BE2C (cell line): Measurements from ENCODE around the gene KCTD19.

Source experiments
- DNase-seq: peaks from one replicate; pipeline ENCODE4 v3.0.0-alpha.2; 2020
- H3K27me3 ChIP-seq: fragments of 250-450 bp; sonication (Bioruptor Pico); 2 replicates; pipeline ENCODE4 v1.5.1; 2020; ENCODE audit warnings: mild to moderate bottlenecking
- H3K36me3 ChIP-seq: fragments of 250-450 bp; sonication (Bioruptor Pico); 2 replicates; pipeline ENCODE4 v1.5.1; 2020; ENCODE audit warnings: mild to moderate bottlenecking
- H3K4me1 ChIP-seq: fragments of 250-450 bp; sonication (Bioruptor Pico); 2 replicates; pipeline ENCODE4 v1.5.1; 2020
- H3K4me3 ChIP-seq: 2 replicates; pipeline ENCODE4 v1.5.1; 2011; ENCODE audit warnings: low read depth, low read length
- H3K9me3 ChIP-seq: fragments of 250-450 bp; sonication (Bioruptor Pico); 2 replicates; pipeline ENCODE4 v1.5.1; 2020
- TF ChIP-seq, protein P1 (sequence below): IDR thresholded peaks from 2 replicates; pipeline ENCODE4 v1.5.1; 2012; ENCODE audit warnings: mild to moderate bottlenecking, low read depth, low read length

The KCTD19 gene

DNA sequence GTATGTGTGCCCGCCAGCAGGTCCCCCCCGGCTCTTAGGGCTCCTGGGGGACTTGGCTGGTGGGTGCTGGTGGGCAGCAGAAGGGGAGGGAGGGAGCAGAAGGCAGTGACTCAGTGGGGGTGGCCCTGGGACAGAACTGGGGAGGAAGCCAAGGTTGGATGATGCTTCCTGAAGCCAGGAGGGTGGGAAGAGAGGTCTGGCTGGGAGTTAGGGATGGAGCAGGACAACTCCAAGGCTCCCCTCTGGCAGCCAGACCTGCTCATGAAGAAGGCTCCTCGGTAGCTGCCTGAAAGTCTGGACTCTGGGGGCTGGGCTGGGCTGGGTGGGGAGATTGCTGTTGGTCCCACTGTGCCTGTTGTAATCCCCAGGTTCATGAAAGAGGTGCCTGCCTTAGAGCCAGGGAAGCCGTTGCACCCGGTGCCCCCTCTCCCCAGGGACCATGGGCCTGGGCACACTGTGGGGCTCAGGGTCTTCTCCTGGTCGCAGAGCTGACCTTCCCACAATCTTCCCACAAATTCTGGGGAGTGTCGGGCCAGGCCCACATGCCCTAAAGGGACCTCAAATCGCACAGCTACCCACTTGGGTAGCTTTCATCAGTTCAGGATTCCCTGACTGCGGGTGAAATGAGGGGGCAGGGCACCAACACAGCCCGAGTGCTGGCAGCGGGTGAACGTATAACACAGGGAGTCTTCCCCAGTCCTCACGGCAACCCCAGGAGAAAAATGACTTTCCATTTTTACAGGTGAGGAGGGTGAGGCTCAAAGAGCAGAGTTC, 48.4 kb downstream of the KCTD19 start:
- DNase-seq = no peak
- peak overlapping the region; percentile 59 for H3K4me3 ChIP-seq
- TF ChIP-seq, protein P1, sequence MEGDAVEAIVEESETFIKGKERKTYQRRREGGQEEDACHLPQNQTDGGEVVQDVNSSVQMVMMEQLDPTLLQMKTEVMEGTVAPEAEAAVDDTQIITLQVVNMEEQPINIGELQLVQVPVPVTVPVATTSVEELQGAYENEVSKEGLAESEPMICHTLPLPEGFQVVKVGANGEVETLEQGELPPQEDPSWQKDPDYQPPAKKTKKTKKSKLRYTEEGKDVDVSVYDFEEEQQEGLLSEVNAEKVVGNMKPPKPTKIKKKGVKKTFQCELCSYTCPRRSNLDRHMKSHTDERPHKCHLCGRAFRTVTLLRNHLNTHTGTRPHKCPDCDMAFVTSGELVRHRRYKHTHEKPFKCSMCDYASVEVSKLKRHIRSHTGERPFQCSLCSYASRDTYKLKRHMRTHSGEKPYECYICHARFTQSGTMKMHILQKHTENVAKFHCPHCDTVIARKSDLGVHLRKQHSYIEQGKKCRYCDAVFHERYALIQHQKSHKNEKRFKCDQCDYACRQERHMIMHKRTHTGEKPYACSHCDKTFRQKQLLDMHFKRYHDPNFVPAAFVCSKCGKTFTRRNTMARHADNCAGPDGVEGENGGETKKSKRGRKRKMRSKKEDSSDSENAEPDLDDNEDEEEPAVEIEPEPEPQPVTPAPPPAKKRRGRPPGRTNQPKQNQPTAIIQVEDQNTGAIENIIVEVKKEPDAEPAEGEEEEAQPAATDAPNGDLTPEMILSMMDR = no peak
- no peaks in the 10 kb centered on the region for H3K27me3 ChIP-seq
- H3K4me1 ChIP-seq = no peaks in the 10 kb centered on the region
- H3K9me3 ChIP-seq = no peaks in the 10 kb centered on the region
- no peaks in the 10 kb centered on the region; the same call in 1 of the 2 replicates for H3K36me3 ChIP-seq

- Histone ChIP-seq H3K4me1 (no peaks in the 10 kb centered on the region), H3K27me3 (no peaks in the 10 kb centered on the region), H3K36me3 (no peaks in the 10 kb centered on the region; the same call in 1 of the 2 replicates), H3K4me3 (no peak overlapping the region), H3K9me3 (no peaks in the 10 kb centered on the region)
- DNase-seq = no peak
- TF ChIP-seq, protein P1 = no peak
Observed at GRCh38 chr16:67277294-67277998, 49.1 kb downstream of the KCTD19 start.

GRCh38 chr16:67275321-67275720, 51.2 kb downstream of the KCTD19 start:
- H3K36me3 ChIP-seq = no peaks in the 10 kb centered on the region; the same call in 1 of the 2 replicates
- TF ChIP-seq, protein P1 = no peak
- H3K27me3 ChIP-seq = no peaks in the 10 kb centered on the region
- no peak for DNase-seq
- H3K4me1 ChIP-seq = no peaks in the 10 kb centered on the region
- no peaks in the 10 kb centered on the region for H3K9me3 ChIP-seq
- H3K4me3 ChIP-seq = no peak overlapping the region

GRCh38 chr16:67271446-67271845, 55.1 kb downstream of the KCTD19 start:
- no peak for DNase-seq
- H3K4me1 ChIP-seq = no peaks in the 10 kb centered on the region
- TF ChIP-seq, protein P1 = no peak
- H3K36me3 ChIP-seq = no peaks in the 10 kb centered on the region
- H3K27me3 ChIP-seq = peaks cover 3% of the 10 kb centered on the region; the same call in 1 of the 2 replicates
- no peaks in the 10 kb centered on the region for H3K9me3 ChIP-seq
- no peak overlapping the region for H3K4me3 ChIP-seq

- no peak for DNase-seq
- no peaks in the 10 kb centered on the region for H3K9me3 ChIP-seq
- peaks cover 3% of the 10 kb centered on the region; the same call in 1 of the 2 replicates for H3K27me3 ChIP-seq
- H3K4me3 ChIP-seq = no peak overlapping the region
- TF ChIP-seq, protein P1 = no peak
- no peaks in the 10 kb centered on the region for H3K4me1 ChIP-seq
- H3K36me3 ChIP-seq = no peaks in the 10 kb centered on the region
Observed at GRCh38 chr16:67270931-67271338, 55.6 kb downstream of the KCTD19 start.

GRCh38 chr16:67269766-67270165, 56.8 kb downstream of the KCTD19 start:
- no peaks in the 10 kb centered on the region for H3K9me3 ChIP-seq
- no peaks in the 10 kb centered on the region for H3K4me1 ChIP-seq
- peaks cover 3% of the 10 kb centered on the region; the same call in 1 of the 2 replicates for H3K27me3 ChIP-seq
- no peak overlapping the region for H3K4me3 ChIP-seq
- TF ChIP-seq, protein P1 = no peak
- DNase-seq = no peak
- H3K36me3 ChIP-seq = no peaks in the 10 kb centered on the region
